ENCODE data around the gene EXOSC10. TPM values are rescaled to one million over a fixed set of nuclear protein-coding genes. Genes with fewer than 3 reads are reported as not detected.

Gene EXOSC10
- total and polyA plus RNA-seq, 2 donors from 2014 or later: 26.2 to 46.8 TPM

- no peak overlapping the region for H3K27ac ChIP-seq (ENCODE audit: low read depth in 2 of 2, low read length in 2 of 2)
- TF ChIP-seq CTCF (IDR thresholded peaks at IDR 0.05; ENCODE audit: borderline replicate concordance, extremely low read depth, insufficient read depth): no peak
- FAIRE-seq (no peak), DNase-seq (no peak)
- H3K4me1 ChIP-seq (ENCODE audit: control insufficient read depth in 2 of 3, insufficient read depth in 2 of 3, low read depth in 1 of 3, low read length in 3 of 3): peaks cover 0 to 7% (median 2%) of the 10 kb centered on the region in 3 donors
- H3K27me3 ChIP-seq (ENCODE audit: control insufficient read depth, insufficient read depth, low read length): no peaks in the 10 kb centered on the region
- no peak overlapping the region for H3K4me3 ChIP-seq (ENCODE audit: low read length in 3 of 3)
- H3K36me3 ChIP-seq (ENCODE audit: control insufficient read depth in 2 of 3, insufficient read depth in 3 of 3, low read length in 3 of 3): peaks cover 0 to 4% (median 0%) of the 10 kb centered on the region in 3 donors
- H3K9ac ChIP-seq (ENCODE audit: low read length in 3 of 3): no peak overlapping the region
- intact Hi-C loops (cut with DNase I): no loop called here
- no peaks in the 10 kb centered on the region for H3K9me3 ChIP-seq (ENCODE audit: control insufficient read depth in 2 of 3, insufficient read depth in 1 of 3, low read length in 3 of 3)
Observed at GRCh38 chr1:11055676-11056075, 44.0 kb downstream of the EXOSC10 start.

- Histone ChIP-seq H3K27ac (ENCODE audit: low read depth in 2 of 2, low read length in 2 of 2) (no peak overlapping the region), H3K4me3 (ENCODE audit: low read length in 3 of 3) (no peak overlapping the region), H3K9ac (ENCODE audit: low read length in 3 of 3) (no peak overlapping the region), H3K27me3 (ENCODE audit: control insufficient read depth, insufficient read depth, low read length) (no peaks in the 10 kb centered on the region), H3K4me1 (ENCODE audit: control insufficient read depth in 2 of 3, insufficient read depth in 2 of 3, low read depth in 1 of 3, low read length in 3 of 3) (peaks cover 0 to 7% (median 0%) of the 10 kb centered on the region in 3 donors), H3K36me3 (ENCODE audit: control insufficient read depth in 2 of 3, insufficient read depth in 3 of 3, low read length in 3 of 3) (peaks cover 0 to 4% (median 0%) of the 10 kb centered on the region in 3 donors), H3K9me3 (ENCODE audit: control insufficient read depth in 2 of 3, insufficient read depth in 1 of 3, low read length in 3 of 3) (no peaks in the 10 kb centered on the region)
- no peak for TF ChIP-seq CTCF (IDR thresholded peaks at IDR 0.05; ENCODE audit: borderline replicate concordance, extremely low read depth, insufficient read depth)
- intact Hi-C loops (cut with DNase I): no loop called here
- DNase-seq: no peak
- FAIRE-seq: no peak
Observed at GRCh38 chr1:11054666-11055065, 45.0 kb downstream of the EXOSC10 start.

GRCh38 chr1:11054181-11054580, 45.5 kb downstream of the EXOSC10 start:
- Histone ChIP-seq H3K4me1 (ENCODE audit: control insufficient read depth in 2 of 3, insufficient read depth in 2 of 3, low read depth in 1 of 3, low read length in 3 of 3) (peaks cover 0 to 7% (median 0%) of the 10 kb centered on the region in 3 donors), H3K27ac (ENCODE audit: low read depth in 2 of 2, low read length in 2 of 2) (no peak overlapping the region), H3K9me3 (ENCODE audit: control insufficient read depth in 2 of 3, insufficient read depth in 1 of 3, low read length in 3 of 3) (no peaks in the 10 kb centered on the region), H3K9ac (ENCODE audit: low read length in 3 of 3) (no peak overlapping the region), H3K36me3 (ENCODE audit: control insufficient read depth in 2 of 3, insufficient read depth in 3 of 3, low read length in 3 of 3) (peaks cover 0 to 4% (median 0%) of the 10 kb centered on the region in 3 donors), H3K4me3 (ENCODE audit: low read length in 3 of 3) (no peak overlapping the region), H3K27me3 (ENCODE audit: control insufficient read depth, insufficient read depth, low read length) (no peaks in the 10 kb centered on the region)
- DNase-seq (peak in 1 of 5 donors; percentile 36), FAIRE-seq (no peak)
- intact Hi-C loops (cut with DNase I): no loop called here
- TF ChIP-seq CTCF (IDR thresholded peaks at IDR 0.05; ENCODE audit: borderline replicate concordance, extremely low read depth, insufficient read depth): no peak

GRCh38 chr1:11053758-11054137, 45.9 kb downstream of the EXOSC10 start:
- Histone ChIP-seq H3K4me3 (ENCODE audit: low read length in 3 of 3) (no peak overlapping the region), H3K36me3 (ENCODE audit: control insufficient read depth in 2 of 3, insufficient read depth in 3 of 3, low read length in 3 of 3) (peaks cover 0 to 4% (median 0%) of the 10 kb centered on the region in 3 donors), H3K4me1 (ENCODE audit: control insufficient read depth in 2 of 3, insufficient read depth in 2 of 3, low read depth in 1 of 3, low read length in 3 of 3) (peaks cover 0 to 3% (median 0%) of the 10 kb centered on the region in 3 donors), H3K9me3 (ENCODE audit: control insufficient read depth in 2 of 3, insufficient read depth in 1 of 3, low read length in 3 of 3) (no peaks in the 10 kb centered on the region), H3K9ac (ENCODE audit: low read length in 3 of 3) (no peak overlapping the region), H3K27ac (ENCODE audit: low read depth in 2 of 2, low read length in 2 of 2) (no peak overlapping the region), H3K27me3 (ENCODE audit: control insufficient read depth, insufficient read depth, low read length) (no peaks in the 10 kb centered on the region)
- FAIRE-seq (no peak), DNase-seq (peak in 4 of 5 donors; percentile 38 to 58 (median 56))
- no peak for TF ChIP-seq CTCF (IDR thresholded peaks at IDR 0.05; ENCODE audit: borderline replicate concordance, extremely low read depth, insufficient read depth)
- intact Hi-C loops (cut with DNase I): no loop called here

Measured in kidney (tissue), 14 donors.